OCI-LY7 (cell line): ENCODE results near the gene DGKG.

ENCODE experiments used
- EZH2phosphoT487 ChIP-seq: fragments of 200-600 bp; sonication (generic); IDR thresholded peaks from 2 replicates; pipeline ENCODE4 v1.6.1; 2018; ENCODE audit warnings: low read depth, borderline replicate concordance, mild to moderate bottlenecking, mixed run types, antibody characterized with exemption, low read length, moderate library complexity, mixed read lengths
- TF ChIP-seq, protein P1 (sequence below): fragments of 200-600 bp; sonication (generic); conservative IDR thresholded peaks from 2 replicates; pipeline ENCODE4 v1.5.1; 2014; ENCODE audit warnings: mild to moderate bottlenecking, antibody characterized with exemption, low read length, moderate library complexity, mixed read lengths

DNA sequence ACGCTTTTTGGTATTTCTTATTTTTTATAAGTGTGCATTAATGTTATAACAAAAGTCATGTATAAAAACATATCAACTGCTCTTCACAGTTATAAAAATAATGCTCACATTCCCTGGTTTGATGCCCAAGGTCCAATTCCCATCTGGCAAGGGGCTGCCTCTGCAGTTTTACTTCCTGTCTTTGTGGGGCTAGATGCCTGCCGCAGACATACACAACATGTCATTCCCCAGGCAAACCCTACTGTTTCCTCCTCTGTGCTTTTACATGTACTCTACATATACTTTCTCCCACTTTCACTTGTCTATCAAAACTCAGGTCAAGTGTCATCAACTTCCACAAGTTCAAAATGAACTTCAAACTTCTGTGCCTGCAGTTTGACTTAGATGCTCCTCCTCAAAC, 192.7 kb downstream of the DGKG start:
- TF ChIP-seq EZH2phosphoT487 = no peak
- TF ChIP-seq, protein P1, sequence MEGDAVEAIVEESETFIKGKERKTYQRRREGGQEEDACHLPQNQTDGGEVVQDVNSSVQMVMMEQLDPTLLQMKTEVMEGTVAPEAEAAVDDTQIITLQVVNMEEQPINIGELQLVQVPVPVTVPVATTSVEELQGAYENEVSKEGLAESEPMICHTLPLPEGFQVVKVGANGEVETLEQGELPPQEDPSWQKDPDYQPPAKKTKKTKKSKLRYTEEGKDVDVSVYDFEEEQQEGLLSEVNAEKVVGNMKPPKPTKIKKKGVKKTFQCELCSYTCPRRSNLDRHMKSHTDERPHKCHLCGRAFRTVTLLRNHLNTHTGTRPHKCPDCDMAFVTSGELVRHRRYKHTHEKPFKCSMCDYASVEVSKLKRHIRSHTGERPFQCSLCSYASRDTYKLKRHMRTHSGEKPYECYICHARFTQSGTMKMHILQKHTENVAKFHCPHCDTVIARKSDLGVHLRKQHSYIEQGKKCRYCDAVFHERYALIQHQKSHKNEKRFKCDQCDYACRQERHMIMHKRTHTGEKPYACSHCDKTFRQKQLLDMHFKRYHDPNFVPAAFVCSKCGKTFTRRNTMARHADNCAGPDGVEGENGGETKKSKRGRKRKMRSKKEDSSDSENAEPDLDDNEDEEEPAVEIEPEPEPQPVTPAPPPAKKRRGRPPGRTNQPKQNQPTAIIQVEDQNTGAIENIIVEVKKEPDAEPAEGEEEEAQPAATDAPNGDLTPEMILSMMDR = no peak
